Epithelial cell of proximal tubule (primary cell): Measurements from ENCODE around the gene SLC39A11. TPM values are rescaled to one million over a fixed set of nuclear protein-coding genes. Genes with fewer than 3 reads are reported as not detected.
A peak's percentile ranks its signal among the peaks of the same experiment; 100 is the strongest.

Experiments
- DNase-seq: peaks from one replicate; pipeline ENCODE4 v3.0.0-alpha.2; 2011; ENCODE audit warnings: low read depth
- H3K4me3 ChIP-seq: 2 replicates; pipeline ENCODE4 v1.5.1; 2011; ENCODE audit warnings: low read depth, mild to moderate bottlenecking, low read length
- CTCF ChIP-seq: conservative IDR thresholded peaks from 2 replicates; pipeline ENCODE4 v1.5.1; 2012; ENCODE audit warnings: low read depth, mild to moderate bottlenecking, low read length
- total RNA-seq: library from RNA; depleted of rRNA; stranded (reverse); fragments of >200 nt; gene quantifications from 2 replicates; pipeline ENCODE4 v1.2.3, GENCODE V29; 2015

SLC39A11 gene
- total RNA-seq, 1 donor from 2014 or later, result 12.6 TPM

- no peak for TF ChIP-seq CTCF
- H3K4me3 ChIP-seq, result no peak overlapping the region
- no peak for DNase-seq
These were observed 105.3 kb downstream of the SLC39A11 start for GRCh38 chr17:72987166-72987565.

GRCh38 chr17:72985882-72986720 is 106.4 kb downstream of the SLC39A11 start:
- TF ChIP-seq CTCF, result peak; percentile 96
- no peak for DNase-seq
- H3K4me3 ChIP-seq, result no peak overlapping the region

GRCh38 chr17:72984926-72985325 is 107.6 kb downstream of the SLC39A11 start:
- no peak for TF ChIP-seq CTCF
- H3K4me3 ChIP-seq, result no peak overlapping the region
- DNase-seq, result no peak

GRCh38 chr17:72984145-72984925 is 108.2 kb downstream of the SLC39A11 start:
- DNase-seq, result no peak
- TF ChIP-seq CTCF, result no peak
- H3K4me3 ChIP-seq, result no peak overlapping the region

- no peak for TF ChIP-seq CTCF
- H3K4me3 ChIP-seq, result no peak overlapping the region
- no peak for DNase-seq
These were observed 109.8 kb downstream of the SLC39A11 start for GRCh38 chr17:72982680-72983079.

- no peak for TF ChIP-seq CTCF
- no peak overlapping the region for H3K4me3 ChIP-seq
- DNase-seq, result no peak
These were observed 113.8 kb downstream of the SLC39A11 start for GRCh38 chr17:72978593-72979218.
